ENCODE results near the gene BRSK2.
"Not testable (repeated sequence)": the region's sequence is repeated elsewhere in the genome, so short reads cannot be mapped to it uniquely, and the experiment has no call there.

- TF ChIP-seq CTCF (IDR thresholded peaks at IDR 0.05); ZFX (IDR thresholded peaks at IDR 0.05; ENCODE audit: borderline replicate concordance): not testable (repeated sequence)
Measured at GRCh38 chr11:1418192-1418795, 28.6 kb downstream of the BRSK2 start.

Measured in 22Rv1 (cell line).